IPS DF 6.9 (cell line): ENCODE data around the gene SLC16A4.

Experiments used
- DNase-seq: peaks from one replicate; pipeline ENCODE4 v3.0.0-alpha.2; 2013; ENCODE audit warnings: low read depth, low spot score
- H3K27ac ChIP-seq: one replicate; pipeline ENCODE4 v1.5.1; 2013; ENCODE audit warnings: low read length, control low read depth
- H3K27me3 ChIP-seq: 2 replicates; pipeline ENCODE4 v1.6.1; 2013; ENCODE audit warnings: mild to moderate bottlenecking, low read length; ENCODE audit not compliant: control insufficient read depth, insufficient read depth
- H3K36me3 ChIP-seq: 2 replicates; pipeline ENCODE4 v1.6.1; 2013; ENCODE audit warnings: low read length; ENCODE audit not compliant: control insufficient read depth, insufficient read depth
- H3K4me1 ChIP-seq: 2 replicates; pipeline ENCODE4 v1.6.1; 2013; ENCODE audit warnings: low read length; ENCODE audit not compliant: control insufficient read depth, insufficient read depth
- H3K4me3 ChIP-seq: 2 replicates; pipeline ENCODE4 v1.5.1; 2013; ENCODE audit warnings: mild to moderate bottlenecking, low read length
- H3K9me3 ChIP-seq: 2 replicates; pipeline ENCODE4 v1.6.1; 2013; ENCODE audit warnings: low read length, inconsistent platforms; ENCODE audit not compliant: control insufficient read depth, insufficient read depth
- WGBS: extraction: QIAGEN DNeasy Blood & Tissue Kit; methylation state at CpG from one replicate; pipeline ENCODE4 v1.1.7; 2013; ENCODE audit warnings: mixed read lengths, missing lambda C conversion rate; ENCODE audit not compliant: insufficient read length, insufficient coverage; 5-methylcytosine and 5-hydroxymethylcytosine counted together

Gene SLC16A4

DNA sequence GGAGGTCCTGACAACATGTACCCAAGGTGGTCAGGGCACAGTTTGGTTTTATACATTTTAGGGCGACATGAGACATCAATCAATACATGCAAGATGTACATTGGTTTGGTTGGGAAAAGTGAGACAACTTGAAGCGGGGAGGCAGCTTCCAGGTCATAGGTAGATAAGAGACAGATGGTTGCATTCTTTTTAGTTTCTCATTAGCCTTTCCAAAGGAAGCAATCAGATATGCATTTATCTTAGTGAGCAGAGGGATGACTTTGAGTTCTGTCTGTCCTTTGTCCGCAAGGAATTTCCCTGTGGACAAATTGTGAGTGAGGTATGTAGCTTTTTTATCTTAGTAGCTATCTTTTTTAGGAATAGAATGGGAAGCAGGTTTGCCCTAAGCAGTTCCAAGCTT is 62.1 kb downstream of the SLC16A4 start:
- Histone ChIP-seq H3K9me3 (no peaks in the 10 kb centered on the region), H3K27me3 (no peaks in the 10 kb centered on the region), H3K27ac (no peak overlapping the region), H3K4me1 (no peaks in the 10 kb centered on the region), H3K36me3 (no peaks in the 10 kb centered on the region), H3K4me3 (no peak overlapping the region)
- no CpG with 5 or more reads among the region's 3 CpGs for WGBS
- DNase-seq, result no peak

DNA sequence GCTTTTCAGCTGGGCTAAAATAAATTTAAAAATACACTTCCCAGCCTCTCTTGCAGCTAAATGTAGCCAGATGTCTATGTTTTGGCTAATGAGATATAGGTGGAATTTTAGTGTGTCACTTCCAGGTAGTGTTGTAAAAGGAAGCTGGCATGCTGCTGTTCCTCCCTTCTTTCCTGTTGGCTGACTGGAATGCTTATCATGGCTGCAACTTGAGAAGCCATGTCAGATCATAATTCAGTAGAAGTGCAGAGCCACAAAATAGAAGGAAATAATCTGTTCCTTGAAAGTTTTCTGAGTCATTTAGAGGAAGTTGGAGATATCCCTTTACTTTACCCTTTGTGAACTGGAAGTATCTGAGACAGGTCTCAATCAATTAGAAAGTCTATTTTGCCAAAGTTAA is 62.6 kb downstream of the SLC16A4 start:
- Histone ChIP-seq H3K27ac (no peak overlapping the region), H3K9me3 (no peaks in the 10 kb centered on the region), H3K4me3 (no peak overlapping the region), H3K36me3 (no peaks in the 10 kb centered on the region), H3K27me3 (no peaks in the 10 kb centered on the region), H3K4me1 (no peaks in the 10 kb centered on the region)
- DNase-seq, result no peak

DNA sequence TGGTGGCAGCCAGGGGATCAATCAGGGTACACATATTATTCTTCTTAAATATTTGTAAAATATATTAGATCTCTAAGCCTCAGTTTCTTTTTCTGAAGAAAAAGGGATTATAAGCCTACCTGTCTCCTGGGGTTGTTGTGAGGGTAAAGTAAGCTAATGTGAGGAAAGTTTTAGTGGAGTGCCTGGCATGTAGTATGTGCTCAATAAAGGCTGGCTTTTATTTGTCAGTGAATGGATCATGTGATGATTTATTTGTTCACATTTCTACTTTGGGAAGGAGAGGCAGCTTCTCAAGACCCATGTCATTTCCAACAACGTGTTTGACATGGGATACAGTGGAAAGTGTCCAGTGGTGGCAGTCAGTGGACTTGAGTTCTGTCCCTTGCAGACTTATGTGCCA is 64.0 kb downstream of the SLC16A4 start:
- Histone ChIP-seq H3K4me1 (no peaks in the 10 kb centered on the region), H3K9me3 (no peaks in the 10 kb centered on the region), H3K27ac (no peak overlapping the region), H3K27me3 (no peaks in the 10 kb centered on the region), H3K36me3 (no peaks in the 10 kb centered on the region), H3K4me3 (no peak overlapping the region)
- no CpG with 5 or more reads among the region's 1 CpG for WGBS
- DNase-seq, result no peak

DNA sequence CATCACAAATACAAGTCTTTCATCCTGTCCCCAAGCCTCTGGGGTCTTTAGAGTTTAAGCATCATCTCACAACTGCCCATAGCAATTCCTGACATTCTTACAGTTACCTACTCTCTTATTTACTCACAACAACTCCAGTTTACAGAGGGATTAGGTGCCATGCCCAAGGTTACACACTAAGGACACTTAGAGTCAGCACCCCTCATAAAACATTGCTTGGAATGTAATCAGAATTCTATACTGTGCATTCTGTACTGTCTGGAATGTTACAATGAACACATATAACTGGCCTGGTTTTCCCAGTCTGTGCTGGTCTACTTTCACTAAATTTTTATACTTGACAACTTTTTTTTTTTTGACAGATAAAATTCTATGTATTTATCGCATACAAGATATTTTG is 66.2 kb downstream of the SLC16A4 start:
- no peak overlapping the region for H3K4me3 ChIP-seq
- no CpG with 5 or more reads among the region's 1 CpG for WGBS
- no peaks in the 10 kb centered on the region for H3K36me3 ChIP-seq
- H3K9me3 ChIP-seq, result no peaks in the 10 kb centered on the region
- H3K27ac ChIP-seq, result no peak overlapping the region
- no peaks in the 10 kb centered on the region for H3K4me1 ChIP-seq
- H3K27me3 ChIP-seq, result no peaks in the 10 kb centered on the region
- DNase-seq, result no peak

DNA sequence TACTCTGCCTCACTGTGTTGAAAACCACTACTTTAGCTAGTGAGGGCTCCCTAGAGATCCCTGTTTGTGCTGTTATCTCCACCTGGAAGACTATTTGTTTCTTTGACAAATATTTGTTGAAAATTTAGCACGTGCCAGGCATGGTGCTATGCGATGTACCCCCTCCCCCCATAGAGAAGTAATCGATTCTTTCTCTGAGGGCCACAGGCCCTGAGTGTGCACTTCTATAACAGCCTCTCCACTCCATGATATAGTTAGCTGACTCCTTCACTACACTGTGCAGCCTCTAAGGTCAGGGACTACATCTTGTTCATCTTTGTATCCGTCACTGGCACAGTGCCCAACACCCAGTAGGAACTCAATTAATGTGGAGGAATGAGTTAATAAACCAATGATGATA is 69.0 kb downstream of the SLC16A4 start:
- H3K27ac ChIP-seq, result no peak overlapping the region
- no peaks in the 10 kb centered on the region for H3K27me3 ChIP-seq
- DNase-seq, result no peak
- no peaks in the 10 kb centered on the region for H3K36me3 ChIP-seq
- no CpG with 5 or more reads among the region's 4 CpGs for WGBS
- no peaks in the 10 kb centered on the region for H3K9me3 ChIP-seq
- no peak overlapping the region for H3K4me3 ChIP-seq
- H3K4me1 ChIP-seq, result no peaks in the 10 kb centered on the region

DNA sequence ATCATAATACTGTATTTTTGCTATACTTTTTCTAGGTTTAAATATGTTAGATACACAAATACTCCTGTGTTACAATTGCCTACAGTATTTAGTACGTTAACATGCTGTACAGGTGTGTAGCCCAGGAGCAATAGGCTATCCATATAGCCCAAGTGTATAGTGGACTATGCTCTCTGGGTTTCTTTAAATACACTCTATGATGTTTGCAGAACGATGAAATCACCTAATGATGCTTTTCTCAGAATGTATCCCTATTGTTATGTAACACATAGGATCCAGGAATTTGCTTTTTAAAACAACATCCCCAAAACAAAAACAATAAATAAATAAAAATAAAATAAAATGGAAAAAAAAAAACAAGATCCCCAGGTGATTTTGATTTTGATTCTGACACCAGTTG is 69.8 kb downstream of the SLC16A4 start:
- no peaks in the 10 kb centered on the region for H3K9me3 ChIP-seq
- no peak overlapping the region for H3K4me3 ChIP-seq
- no peaks in the 10 kb centered on the region for H3K4me1 ChIP-seq
- H3K27me3 ChIP-seq, result no peaks in the 10 kb centered on the region
- H3K36me3 ChIP-seq, result no peaks in the 10 kb centered on the region
- no CpG with 5 or more reads among the region's 2 CpGs for WGBS
- no peak for DNase-seq
- H3K27ac ChIP-seq, result no peak overlapping the region

DNA sequence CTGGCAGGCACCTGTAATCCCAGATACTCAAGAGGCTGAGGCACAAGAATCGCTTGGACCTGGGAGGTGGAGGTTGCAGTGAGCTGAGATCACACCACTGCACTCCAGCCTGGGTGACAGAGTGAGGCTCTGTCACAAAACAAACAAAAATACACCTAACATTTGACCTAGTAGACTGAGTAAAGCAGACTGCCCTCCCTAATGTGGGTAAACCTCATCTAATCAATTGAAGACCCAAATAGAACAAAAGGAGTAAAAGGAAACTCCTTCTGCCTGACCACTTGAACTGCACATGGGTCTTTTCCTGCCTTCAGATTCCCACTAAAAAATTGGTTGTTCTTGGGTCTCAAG is 70.7 kb downstream of the SLC16A4 start:
- H3K27me3 ChIP-seq, result no peaks in the 10 kb centered on the region
- WGBS, result no CpG with 5 or more reads among the region's 1 CpG
- H3K27ac ChIP-seq, result no peak overlapping the region
- no peak for DNase-seq
- no peaks in the 10 kb centered on the region for H3K9me3 ChIP-seq
- H3K4me1 ChIP-seq, result no peaks in the 10 kb centered on the region
- H3K4me3 ChIP-seq, result no peak overlapping the region
- H3K36me3 ChIP-seq, result no peaks in the 10 kb centered on the region

DNA sequence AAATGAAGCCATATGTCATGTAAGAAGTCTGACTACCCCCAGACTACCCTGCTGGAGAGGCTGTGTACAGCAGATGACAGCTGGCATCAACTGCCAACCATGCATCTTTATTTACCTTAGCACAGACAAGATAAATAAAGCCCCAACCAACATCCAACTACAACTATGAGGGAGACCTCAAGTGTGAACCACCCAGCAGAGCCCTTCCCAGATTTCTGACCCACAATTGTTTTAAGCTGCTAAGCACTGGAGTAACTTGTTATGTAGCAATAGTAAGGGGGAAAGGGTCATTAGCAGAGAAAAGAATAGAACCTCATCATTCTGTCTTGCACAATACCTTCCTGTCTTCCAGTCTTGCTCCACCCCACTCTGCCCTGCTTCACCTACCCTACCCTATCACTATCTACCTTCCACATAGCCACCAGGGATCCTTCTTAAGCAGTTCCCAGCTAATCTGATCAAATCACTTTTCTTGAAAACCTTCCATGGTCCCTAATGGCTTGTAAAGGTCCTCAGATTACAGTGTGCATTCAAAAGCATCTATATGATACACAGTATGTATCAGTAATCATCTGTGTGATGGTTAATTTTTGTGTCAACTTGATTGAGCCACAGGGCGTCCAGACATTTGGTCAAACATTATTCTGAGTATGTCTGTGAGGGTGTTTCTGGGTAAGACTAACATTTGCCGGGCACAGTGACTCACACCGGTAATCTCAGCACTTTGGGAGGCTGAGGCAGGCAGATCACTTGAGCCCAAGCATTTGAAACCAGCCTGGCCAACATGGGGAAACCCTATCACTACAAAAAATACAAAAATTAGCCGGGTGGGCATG is 71.3 kb downstream of the SLC16A4 start:
- DNase-seq, result no peak
- no peaks in the 10 kb centered on the region for H3K36me3 ChIP-seq
- H3K4me1 ChIP-seq, result no peaks in the 10 kb centered on the region
- H3K4me3 ChIP-seq, result no peak overlapping the region
- H3K27me3 ChIP-seq, result no peaks in the 10 kb centered on the region
- no peaks in the 10 kb centered on the region for H3K9me3 ChIP-seq
- WGBS, result no CpG with 5 or more reads among the region's 4 CpGs
- no peak overlapping the region for H3K27ac ChIP-seq

DNA sequence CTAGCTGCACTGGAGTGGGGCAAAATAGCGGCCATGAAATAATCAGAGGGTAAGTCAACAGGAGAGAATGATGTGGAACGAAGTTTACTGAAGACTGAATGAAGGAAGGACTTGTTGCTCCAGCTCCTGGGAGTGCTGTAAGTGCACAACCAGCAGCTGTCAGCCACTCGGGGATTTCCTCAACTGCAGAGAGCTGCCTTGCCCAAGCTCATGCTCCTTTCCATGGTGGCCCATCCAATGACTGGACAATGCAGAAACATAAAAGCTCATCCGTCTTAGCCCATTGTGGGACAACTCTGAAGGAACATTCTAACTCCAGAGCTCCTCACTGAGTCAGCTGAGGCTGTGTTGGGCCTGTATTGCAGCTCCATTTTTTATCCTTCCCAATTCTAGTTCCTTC is 72.8 kb downstream of the SLC16A4 start:
- Histone ChIP-seq H3K27me3 (no peaks in the 10 kb centered on the region), H3K4me3 (no peak overlapping the region), H3K4me1 (no peaks in the 10 kb centered on the region), H3K9me3 (no peaks in the 10 kb centered on the region), H3K27ac (no peak overlapping the region), H3K36me3 (no peaks in the 10 kb centered on the region)
- no peak for DNase-seq
- WGBS, result no CpG with 5 or more reads among the region's 4 CpGs

DNA sequence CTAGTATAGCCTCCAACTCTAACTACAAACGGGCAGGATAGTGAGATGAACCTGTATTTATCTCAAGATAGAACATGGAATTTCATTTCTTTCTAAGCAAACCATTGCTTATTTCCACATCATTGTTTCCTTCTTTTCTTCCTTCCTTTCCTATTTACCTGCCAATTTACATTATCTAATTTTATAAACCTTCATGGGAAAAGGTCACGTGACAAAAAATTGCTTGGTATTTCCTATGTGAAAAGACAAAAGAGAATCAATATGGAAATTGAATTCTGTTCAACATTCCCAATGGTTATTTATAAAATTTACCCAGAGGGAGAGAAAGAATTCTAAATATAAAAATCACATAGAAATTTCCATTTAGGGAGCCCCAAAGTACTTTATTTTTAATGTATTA is 74.1 kb downstream of the SLC16A4 start:
- Histone ChIP-seq H3K27me3 (no peaks in the 10 kb centered on the region), H3K36me3 (no peaks in the 10 kb centered on the region), H3K9me3 (no peaks in the 10 kb centered on the region), H3K27ac (no peak overlapping the region), H3K4me3 (no peak overlapping the region), H3K4me1 (peaks cover 1% of the 10 kb centered on the region; the same call in 1 of the 2 replicates)
- no peak for DNase-seq
- no CpG with 5 or more reads among the region's 2 CpGs for WGBS
